SK-MEL-5 (cell line): ENCODE measurements around the gene GNAT3. TPM values are rescaled to one million over a fixed set of nuclear protein-coding genes. Genes with fewer than 3 reads are reported as not detected.

Experiments used
- DNase-seq: peaks from one replicate; pipeline ENCODE4 v3.0.0-alpha.2; 2016; ENCODE audit warnings: low read depth, low spot score
- in situ Hi-C: cut with HindIII; loops from 2 replicates; pipeline ENCODE4 v1.10.0; 2016; ENCODE audit warnings: low sequenced_read_pairs, high pct_unique_total_duplicates, low pct_unique_long_range_greater_than_20kb
- total RNA-seq: library from RNA; depleted of rRNA; stranded (reverse); fragments of >200 nt; shearing (Covaris generic); gene quantifications from 2 replicates; pipeline ENCODE4 v1.2.3, GENCODE V29; 2014

Gene GNAT3
- total RNA-seq, 1 experiment from 2014 or later: not detected

- in situ Hi-C loops: loop anchor here (25.0 kb wide), 1 partner anchor 219 kb away; no protein-coding TSS in a partner anchor
- DNase-seq: no peak
Measured at GRCh38 chr7:80443325-80443724, 68.5 kb downstream of the GNAT3 start.

DNA sequence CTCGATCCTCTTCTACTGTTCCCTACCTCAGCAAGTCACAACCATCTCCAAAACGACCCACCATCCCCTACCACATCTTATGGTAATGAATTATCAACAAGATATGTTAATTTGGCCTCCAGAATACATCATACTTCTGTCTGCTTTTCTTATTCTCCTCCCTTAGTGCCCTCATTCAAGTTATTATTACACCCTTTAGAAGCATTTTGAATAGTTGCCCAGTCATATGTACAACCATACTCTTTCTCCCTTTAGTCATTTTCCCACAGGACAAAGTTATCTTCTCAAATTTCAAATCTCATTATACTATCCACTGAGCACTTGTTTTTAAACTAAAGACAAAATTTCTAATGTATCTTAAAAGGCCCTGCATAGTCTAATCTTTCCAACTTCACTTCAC lies 71.0 kb downstream of the GNAT3 start:
- in situ Hi-C loops: loop anchor here (25.0 kb wide), 1 partner anchor 221 kb away; no protein-coding TSS in a partner anchor
- no peak for DNase-seq

- in situ Hi-C loops: loop anchor here (25.0 kb wide), 1 partner anchor 222 kb away; no protein-coding TSS in a partner anchor
- no peak for DNase-seq
Measured at GRCh38 chr7:80439894-80440821, 71.7 kb downstream of the GNAT3 start.

GRCh38 chr7:80435521-80435920 lies 76.3 kb downstream of the GNAT3 start:
- DNase-seq: no peak
- in situ Hi-C loops: loop anchor here (25.0 kb wide), 1 partner anchor 227 kb away; no protein-coding TSS in a partner anchor

GRCh38 chr7:80434047-80434446 lies 77.8 kb downstream of the GNAT3 start:
- in situ Hi-C loops: loop anchor here (25.0 kb wide), 1 partner anchor 228 kb away; no protein-coding TSS in a partner anchor
- no peak for DNase-seq

DNA sequence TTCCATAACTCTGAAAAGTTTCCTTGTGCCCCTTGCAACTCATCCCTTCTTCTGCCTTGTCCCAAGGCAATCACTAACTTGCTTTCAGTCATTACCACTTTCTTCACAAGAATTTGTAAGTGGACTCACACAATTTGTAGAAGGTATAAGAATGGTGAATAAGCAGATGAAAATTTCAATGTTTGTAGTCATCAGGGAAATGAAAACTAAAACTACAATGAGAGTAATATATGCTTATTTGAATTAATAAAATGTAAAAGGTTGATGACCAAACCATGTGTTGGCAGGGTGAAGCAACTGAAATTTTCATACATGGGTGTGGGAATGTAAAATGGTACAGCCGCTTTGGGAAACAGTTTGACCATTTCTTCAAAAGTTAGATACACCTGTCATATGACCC lies 79.7 kb downstream of the GNAT3 start:
- in situ Hi-C loops: loop anchor here (25.0 kb wide), 1 partner anchor 230 kb away; no protein-coding TSS in a partner anchor
- DNase-seq: no peak

DNA sequence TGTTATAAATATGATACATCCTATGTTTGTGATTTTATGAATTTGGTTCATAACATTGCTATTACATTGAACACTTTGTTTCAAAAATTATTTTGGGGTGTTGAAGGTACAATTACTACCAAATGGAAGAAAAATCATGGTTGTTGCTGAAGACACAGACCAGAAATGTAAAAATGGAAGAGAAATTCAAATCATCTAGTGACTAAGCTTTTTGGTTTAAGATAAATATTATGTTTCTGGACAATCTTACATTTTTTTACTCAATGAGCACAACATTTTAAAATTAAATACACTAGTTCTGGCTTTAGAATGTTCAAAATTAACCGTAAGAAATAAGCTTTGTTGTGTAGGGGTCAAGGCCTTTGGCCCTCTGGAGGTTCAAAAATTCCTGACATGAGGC lies 82.7 kb downstream of the GNAT3 start:
- in situ Hi-C loops: loop anchor here (25.0 kb wide), 1 partner anchor 233 kb away; no protein-coding TSS in a partner anchor

DNA sequence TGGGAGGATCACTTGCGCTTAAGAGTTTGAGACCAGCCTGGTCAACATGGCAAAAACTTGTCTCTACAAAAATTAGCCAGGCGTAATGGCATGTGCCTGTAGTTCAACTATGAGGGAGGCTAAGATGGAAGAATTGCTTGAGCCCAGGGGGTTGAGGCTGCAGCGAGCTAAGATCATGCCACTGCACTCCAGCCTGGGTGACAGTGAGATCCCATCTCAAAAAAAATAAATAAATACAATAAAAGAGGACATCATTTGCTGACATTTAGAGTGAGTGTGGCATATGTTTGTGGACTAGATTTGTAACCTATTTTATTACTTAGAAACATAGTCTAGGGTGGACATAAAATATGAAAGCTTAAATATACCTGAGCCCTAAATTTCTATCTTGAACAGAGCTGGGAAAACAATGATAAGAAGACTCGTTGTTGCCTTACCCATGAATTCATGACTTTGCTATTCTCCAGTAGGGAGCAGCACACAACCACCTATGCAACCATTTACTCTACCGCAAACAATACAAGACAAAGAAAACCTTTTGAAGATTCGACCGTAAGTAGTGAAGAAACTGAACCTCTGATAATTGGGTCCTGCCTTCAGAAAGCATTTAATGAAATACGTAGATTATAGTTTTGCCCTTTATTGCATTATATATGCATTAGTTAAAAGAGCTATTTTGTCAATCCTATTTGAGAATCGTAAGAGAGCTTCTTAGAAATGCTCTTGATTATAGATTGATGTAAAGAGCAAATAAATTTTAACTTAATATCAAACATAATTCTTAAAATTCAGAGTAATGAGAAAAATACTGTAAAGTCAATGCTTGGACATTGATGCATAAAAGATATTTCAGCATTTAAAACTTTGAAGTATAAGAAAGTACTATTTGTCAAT lies 83.5 kb downstream of the GNAT3 start:
- DNase-seq: peak; percentile 89
- in situ Hi-C loops: loop anchor here (25.0 kb wide), 1 partner anchor 234 kb away; no protein-coding TSS in a partner anchor

More for the DNA sequence above, 82.7 kb downstream of the GNAT3 start:
- DNase-seq: no peak

- in situ Hi-C loops: loop anchor here (25.0 kb wide), 1 partner anchor 235 kb away; no protein-coding TSS in a partner anchor
Measured at GRCh38 chr7:80427218-80427617, 84.6 kb downstream of the GNAT3 start.

DNA sequence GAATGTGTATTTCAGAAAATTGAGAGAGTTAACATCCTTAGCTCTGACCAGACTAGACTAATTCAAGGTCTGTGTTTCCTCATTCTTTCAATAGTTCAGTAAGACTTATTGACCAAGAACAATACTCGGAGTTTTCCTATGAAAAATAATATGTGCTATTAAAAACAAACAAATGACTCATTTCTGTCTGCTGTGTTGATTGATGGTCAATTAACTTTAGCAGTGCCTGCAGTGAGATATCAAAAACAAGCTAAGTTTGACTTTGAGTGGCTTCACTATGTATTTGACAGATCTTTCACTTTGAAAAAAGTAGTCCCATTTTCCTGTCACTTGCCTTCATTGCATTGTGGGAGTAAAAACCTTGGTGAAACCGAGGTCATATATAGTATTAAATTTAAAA lies 91.0 kb downstream of the GNAT3 start:
- in situ Hi-C loops: no loop called here
- no peak for DNase-seq

More at GRCh38 chr7:80427218-80427617, 84.6 kb downstream of the GNAT3 start:
- DNase-seq: no peak

GRCh38 chr7:80417211-80417793 lies 94.6 kb downstream of the GNAT3 start:
- in situ Hi-C loops: no loop called here
- no peak for DNase-seq

DNA sequence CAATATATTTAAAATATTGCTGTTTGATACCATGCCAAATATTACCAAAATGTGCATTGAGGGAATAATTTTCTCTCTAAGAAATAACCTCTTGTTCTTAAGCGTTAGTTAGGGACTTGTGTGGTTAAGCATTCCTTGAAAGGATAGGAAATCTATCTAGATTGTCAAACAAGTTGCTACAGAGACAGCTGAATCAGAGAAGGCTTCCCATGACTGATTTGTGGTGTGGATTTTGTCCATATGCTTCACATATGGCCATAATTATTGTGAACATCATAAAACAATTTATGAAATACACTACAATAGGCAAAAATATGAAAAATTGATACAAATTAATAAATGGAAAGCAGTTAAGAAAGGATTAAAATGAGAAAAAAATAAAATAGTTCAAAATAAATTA lies 96.3 kb downstream of the GNAT3 start:
- no peak for DNase-seq
- in situ Hi-C loops: no loop called here

DNA sequence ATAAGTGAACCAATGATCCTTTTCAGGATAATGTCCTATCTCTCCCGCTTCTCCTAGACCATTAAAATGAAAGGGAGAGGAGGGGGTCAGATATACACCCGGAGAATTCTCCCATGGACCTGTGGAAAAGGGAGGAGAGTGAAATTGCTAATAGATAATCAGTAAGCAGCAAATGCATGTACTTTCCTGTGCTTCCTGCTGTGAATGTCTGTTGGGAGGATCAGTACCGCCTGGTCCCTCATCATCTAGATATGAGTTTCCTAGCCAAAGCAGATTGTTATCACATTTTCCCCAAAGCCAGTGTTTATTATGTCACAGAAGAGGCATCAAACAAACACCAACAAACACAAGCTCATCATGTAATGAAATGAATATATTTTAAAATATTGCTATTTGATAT lies 96.8 kb downstream of the GNAT3 start:
- in situ Hi-C loops: no loop called here
- no peak for DNase-seq

DNA sequence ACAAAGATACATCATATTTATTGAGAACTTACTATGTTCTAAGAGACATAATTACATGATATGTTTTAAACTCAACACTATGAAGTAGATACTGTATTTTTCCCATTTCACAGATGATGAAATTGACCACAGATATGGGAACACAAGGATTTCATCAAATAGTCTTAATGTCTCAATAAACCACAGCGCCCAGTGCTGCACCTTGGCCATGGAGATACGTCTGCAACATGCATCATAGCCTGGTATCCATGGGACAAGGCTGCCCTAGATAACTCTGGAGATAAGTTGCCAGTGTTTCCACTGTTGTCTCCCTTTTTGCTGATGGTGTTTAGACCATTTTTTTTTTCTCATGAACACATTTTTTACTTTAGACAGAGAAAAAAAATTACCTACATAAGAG lies 97.5 kb downstream of the GNAT3 start:
- in situ Hi-C loops: no loop called here
- DNase-seq: no peak

- no peak for DNase-seq
- in situ Hi-C loops: no loop called here
Measured at GRCh38 chr7:80413383-80413945, 98.4 kb downstream of the GNAT3 start.

GRCh38 chr7:80412842-80413241 lies 99.0 kb downstream of the GNAT3 start:
- no peak for DNase-seq
- in situ Hi-C loops: no loop called here

- in situ Hi-C loops: no loop called here
- no peak for DNase-seq
Measured at GRCh38 chr7:80411621-80412020, 100.2 kb downstream of the GNAT3 start.
